ENCODE measurements around the gene DPP10.

The DPP10 gene

DNA sequence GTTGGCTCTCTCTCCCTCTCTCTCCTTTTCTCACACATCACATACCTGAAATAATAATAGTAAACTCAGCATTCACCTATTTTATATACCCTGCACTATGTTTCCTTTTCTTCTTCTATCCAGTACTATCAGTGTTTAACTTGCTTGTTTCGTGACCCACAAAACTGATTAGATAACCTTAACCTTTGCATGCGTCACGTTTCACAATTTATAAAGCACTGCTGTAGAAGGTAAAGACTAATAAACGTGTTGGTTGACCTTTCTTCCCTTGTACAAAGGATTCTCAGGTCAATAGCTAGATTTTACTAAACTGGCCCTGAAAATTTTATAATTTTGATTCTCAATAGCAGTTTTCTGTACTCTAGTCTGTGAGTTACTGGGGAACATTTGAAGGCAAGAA lies 791.7 kb downstream of the DPP10 start:
- DNase-seq (no peak), ATAC-seq (ENCODE audit: insufficient read depth, low read depth) (no peak)
- H3K36me3 ChIP-seq (ENCODE audit: insufficient read depth, low read length): no peaks in the 10 kb centered on the region
- H3K9ac ChIP-seq (ENCODE audit: low read depth, low read length): no peak overlapping the region
- H3K4me3 ChIP-seq (ENCODE audit: low read depth in 1 of 2, low read length in 2 of 2): no peak overlapping the region
- no peak for TF ChIP-seq EZH2 (IDR thresholded peaks at IDR 0.05; ENCODE audit: borderline replicate concordance, low read depth, low read length, severe bottlenecking)
- TF ChIP-seq, protein P1, sequence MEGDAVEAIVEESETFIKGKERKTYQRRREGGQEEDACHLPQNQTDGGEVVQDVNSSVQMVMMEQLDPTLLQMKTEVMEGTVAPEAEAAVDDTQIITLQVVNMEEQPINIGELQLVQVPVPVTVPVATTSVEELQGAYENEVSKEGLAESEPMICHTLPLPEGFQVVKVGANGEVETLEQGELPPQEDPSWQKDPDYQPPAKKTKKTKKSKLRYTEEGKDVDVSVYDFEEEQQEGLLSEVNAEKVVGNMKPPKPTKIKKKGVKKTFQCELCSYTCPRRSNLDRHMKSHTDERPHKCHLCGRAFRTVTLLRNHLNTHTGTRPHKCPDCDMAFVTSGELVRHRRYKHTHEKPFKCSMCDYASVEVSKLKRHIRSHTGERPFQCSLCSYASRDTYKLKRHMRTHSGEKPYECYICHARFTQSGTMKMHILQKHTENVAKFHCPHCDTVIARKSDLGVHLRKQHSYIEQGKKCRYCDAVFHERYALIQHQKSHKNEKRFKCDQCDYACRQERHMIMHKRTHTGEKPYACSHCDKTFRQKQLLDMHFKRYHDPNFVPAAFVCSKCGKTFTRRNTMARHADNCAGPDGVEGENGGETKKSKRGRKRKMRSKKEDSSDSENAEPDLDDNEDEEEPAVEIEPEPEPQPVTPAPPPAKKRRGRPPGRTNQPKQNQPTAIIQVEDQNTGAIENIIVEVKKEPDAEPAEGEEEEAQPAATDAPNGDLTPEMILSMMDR (IDR thresholded peaks at IDR 0.05; ENCODE audit: borderline replicate concordance, extremely low read depth, low read length, poor library complexity, severe bottlenecking): no peak
- H2AFZ ChIP-seq (ENCODE audit: low read depth, low read length): no peak overlapping the region
- H3K4me1 ChIP-seq (ENCODE audit: insufficient read depth, low read length): no peaks in the 10 kb centered on the region
- no peaks in the 10 kb centered on the region for H3K79me2 ChIP-seq (ENCODE audit: insufficient read depth, low read length)
- H3K27me3 ChIP-seq (ENCODE audit: insufficient read depth, low read length, poor library complexity): no peaks in the 10 kb centered on the region
- H4K20me1 ChIP-seq (ENCODE audit: insufficient read depth, low read length): no peaks in the 10 kb centered on the region
- H3K27ac ChIP-seq (ENCODE audit: low read length): no peak overlapping the region
- H3K9me3 ChIP-seq (ENCODE audit: insufficient read depth, low read length, severe bottlenecking): no peaks in the 10 kb centered on the region
- no peak overlapping the region for H3K4me2 ChIP-seq (ENCODE audit: insufficient read depth, low read length)

DNA sequence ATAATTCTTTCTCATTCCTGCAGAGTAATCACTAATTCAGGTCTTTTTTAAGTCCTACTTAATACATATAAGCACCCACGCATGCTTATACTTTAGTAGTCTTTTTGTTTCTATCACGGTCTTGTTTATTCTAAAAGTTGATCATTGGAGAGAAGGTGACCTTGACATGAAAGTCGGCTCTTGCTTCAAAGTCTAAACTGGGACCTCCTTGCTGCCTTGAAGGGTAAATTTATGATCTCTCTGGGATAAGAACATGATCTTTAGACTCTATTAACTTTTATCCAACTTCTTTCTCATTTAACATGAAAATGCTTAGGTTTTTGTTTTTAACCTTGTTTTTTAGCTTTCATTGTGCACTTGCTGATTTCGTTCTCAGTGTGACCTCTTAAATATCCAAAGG lies 792.3 kb downstream of the DPP10 start:
- no peak overlapping the region for H2AFZ ChIP-seq (ENCODE audit: low read depth, low read length)
- no peaks in the 10 kb centered on the region for H3K36me3 ChIP-seq (ENCODE audit: insufficient read depth, low read length)

DNA sequence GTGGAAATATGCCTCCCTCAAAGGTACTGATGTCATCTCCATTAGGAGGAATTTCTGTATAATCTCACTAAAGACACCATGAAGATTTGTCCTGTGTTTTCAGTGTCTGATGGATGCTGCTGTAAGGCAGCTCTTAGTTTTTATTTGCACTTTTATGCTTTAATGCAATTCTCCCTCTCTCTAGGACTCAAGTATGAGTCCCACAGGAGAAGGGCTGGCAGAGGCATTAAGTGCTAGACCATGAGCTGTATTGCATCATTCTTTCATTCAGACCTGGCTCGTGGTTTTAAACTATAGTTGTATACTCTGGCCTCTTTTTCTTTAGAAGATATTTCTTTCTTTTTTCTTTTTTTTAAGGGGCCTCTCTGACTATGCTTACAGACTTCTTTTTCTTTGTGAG lies 805.6 kb downstream of the DPP10 start:
- H3K79me2 ChIP-seq (ENCODE audit: insufficient read depth, low read length): no peaks in the 10 kb centered on the region
- no peaks in the 10 kb centered on the region for H3K9me3 ChIP-seq (ENCODE audit: insufficient read depth, low read length, severe bottlenecking)
- H3K27me3 ChIP-seq (ENCODE audit: insufficient read depth, low read length, poor library complexity): no peaks in the 10 kb centered on the region
- DNase-seq (no peak), ATAC-seq (ENCODE audit: insufficient read depth, low read depth) (no peak)
- no peak overlapping the region for H3K4me3 ChIP-seq (ENCODE audit: low read depth in 1 of 2, low read length in 2 of 2)
- no peaks in the 10 kb centered on the region for H3K36me3 ChIP-seq (ENCODE audit: insufficient read depth, low read length)
- H3K4me2 ChIP-seq (ENCODE audit: insufficient read depth, low read length): no peak overlapping the region
- no peaks in the 10 kb centered on the region for H4K20me1 ChIP-seq (ENCODE audit: insufficient read depth, low read length)
- no peak overlapping the region for H2AFZ ChIP-seq (ENCODE audit: low read depth, low read length)
- H3K27ac ChIP-seq (ENCODE audit: low read length): no peak overlapping the region
- no peak overlapping the region for H3K9ac ChIP-seq (ENCODE audit: low read depth, low read length)
- H3K4me1 ChIP-seq (ENCODE audit: insufficient read depth, low read length): no peaks in the 10 kb centered on the region
- TF ChIP-seq, protein P1 (IDR thresholded peaks at IDR 0.05; ENCODE audit: borderline replicate concordance, extremely low read depth, low read length, poor library complexity, severe bottlenecking): no peak
- no peak for TF ChIP-seq EZH2 (IDR thresholded peaks at IDR 0.05; ENCODE audit: borderline replicate concordance, low read depth, low read length, severe bottlenecking)

More for the DNA sequence above, 792.3 kb downstream of the DPP10 start:
- Histone ChIP-seq H3K4me3 (ENCODE audit: low read depth in 1 of 2, low read length in 2 of 2) (no peak overlapping the region), H4K20me1 (ENCODE audit: insufficient read depth, low read length) (no peaks in the 10 kb centered on the region), H3K9me3 (ENCODE audit: insufficient read depth, low read length, severe bottlenecking) (no peaks in the 10 kb centered on the region), H3K9ac (ENCODE audit: low read depth, low read length) (no peak overlapping the region), H3K27me3 (ENCODE audit: insufficient read depth, low read length, poor library complexity) (no peaks in the 10 kb centered on the region), H3K4me1 (ENCODE audit: insufficient read depth, low read length) (no peaks in the 10 kb centered on the region), H3K27ac (ENCODE audit: low read length) (no peak overlapping the region), H3K4me2 (ENCODE audit: insufficient read depth, low read length) (no peak overlapping the region), H3K79me2 (ENCODE audit: insufficient read depth, low read length) (no peaks in the 10 kb centered on the region)
- ATAC-seq (ENCODE audit: insufficient read depth, low read depth) (no peak), DNase-seq (no peak)
- TF ChIP-seq, protein P1 (IDR thresholded peaks at IDR 0.05; ENCODE audit: borderline replicate concordance, extremely low read depth, low read length, poor library complexity, severe bottlenecking): no peak
- TF ChIP-seq EZH2 (IDR thresholded peaks at IDR 0.05; ENCODE audit: borderline replicate concordance, low read depth, low read length, severe bottlenecking): no peak

DNA sequence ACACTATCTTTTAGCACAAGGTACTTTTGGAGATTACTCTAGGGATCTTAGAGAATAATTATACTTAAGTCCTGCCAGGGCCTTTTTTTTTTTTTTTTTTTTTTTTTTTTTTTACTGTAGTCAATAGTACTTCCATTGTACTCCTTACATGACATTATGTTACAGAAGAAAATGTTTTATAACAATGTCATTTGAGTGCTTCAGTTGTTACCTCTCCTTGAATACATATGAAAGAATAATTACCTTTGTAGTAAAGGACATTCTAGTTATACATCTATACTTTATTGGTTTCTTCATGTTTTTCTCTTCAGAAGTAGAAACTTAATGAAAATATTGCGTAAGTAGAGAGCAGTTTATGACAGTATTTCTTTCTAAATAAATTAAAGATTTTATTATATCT lies 834.9 kb downstream of the DPP10 start:
- no peak overlapping the region for H3K4me3 ChIP-seq (ENCODE audit: low read depth in 1 of 2, low read length in 2 of 2)
- ATAC-seq (ENCODE audit: insufficient read depth, low read depth): no peak
- H3K4me2 ChIP-seq (ENCODE audit: insufficient read depth, low read length): no peak overlapping the region
- no peak overlapping the region for H3K27ac ChIP-seq (ENCODE audit: low read length)
- H3K36me3 ChIP-seq (ENCODE audit: insufficient read depth, low read length): no peaks in the 10 kb centered on the region
- H3K27me3 ChIP-seq (ENCODE audit: insufficient read depth, low read length, poor library complexity): no peaks in the 10 kb centered on the region
- no peaks in the 10 kb centered on the region for H4K20me1 ChIP-seq (ENCODE audit: insufficient read depth, low read length)
- no peak for DNase-seq
- H2AFZ ChIP-seq (ENCODE audit: low read depth, low read length): no peak overlapping the region
- no peak overlapping the region for H3K9ac ChIP-seq (ENCODE audit: low read depth, low read length)
- H3K9me3 ChIP-seq (ENCODE audit: insufficient read depth, low read length, severe bottlenecking): no peaks in the 10 kb centered on the region
- no peaks in the 10 kb centered on the region for H3K79me2 ChIP-seq (ENCODE audit: insufficient read depth, low read length)
- no peaks in the 10 kb centered on the region for H3K4me1 ChIP-seq (ENCODE audit: insufficient read depth, low read length)
- TF ChIP-seq, protein P1 (IDR thresholded peaks at IDR 0.05; ENCODE audit: borderline replicate concordance, extremely low read depth, low read length, poor library complexity, severe bottlenecking): no peak
- TF ChIP-seq EZH2 (IDR thresholded peaks at IDR 0.05; ENCODE audit: borderline replicate concordance, low read depth, low read length, severe bottlenecking): no peak

Data from DND-41 (cell line).